ENCODE measurements around the gene DHX35.

Gene DHX35

DNA sequence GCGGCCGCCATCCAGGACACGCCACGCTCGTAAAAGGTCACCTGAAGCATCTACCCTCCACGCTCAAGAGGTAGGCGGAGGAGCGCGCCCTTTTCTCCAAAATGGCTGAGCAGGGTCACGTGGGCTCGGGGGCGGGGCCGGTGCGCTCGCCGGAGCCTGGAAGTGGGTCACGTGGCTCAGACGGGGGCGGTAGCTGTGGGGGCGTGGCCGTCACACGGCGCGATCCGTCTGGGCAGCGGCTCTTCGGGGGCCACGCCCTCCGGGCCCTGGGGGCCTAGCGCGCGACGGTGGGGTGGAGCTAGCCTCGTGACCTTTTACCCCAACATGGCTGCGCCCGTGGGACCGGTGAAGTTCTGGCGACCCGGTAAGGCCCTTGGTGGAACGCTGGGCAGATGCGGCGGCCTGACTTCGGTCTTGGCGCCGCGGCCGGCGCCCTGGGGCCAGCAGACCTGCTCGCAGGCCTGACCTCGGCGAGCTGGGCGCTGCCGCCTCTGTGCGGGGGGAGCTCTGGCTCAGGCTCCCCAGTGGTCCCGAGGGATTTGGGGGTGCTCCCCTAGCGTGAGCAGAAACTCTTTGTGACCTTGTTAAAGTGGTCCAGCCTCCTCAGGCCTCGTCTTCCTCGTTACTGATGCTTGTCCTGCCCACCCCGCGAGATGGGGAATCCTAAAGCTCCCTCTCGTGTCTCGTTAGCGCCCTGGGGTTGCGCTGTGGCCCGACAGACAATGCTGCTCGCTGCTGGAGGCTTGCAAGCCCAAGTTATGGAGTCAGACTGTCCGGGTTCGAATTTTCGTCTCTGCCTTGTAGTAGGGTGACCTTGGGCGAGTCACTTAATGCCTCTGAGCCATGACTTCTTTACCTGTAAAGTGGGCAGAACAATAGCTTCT lies at the start of gene DHX35:
DHX35 (plus strand) TSS at position 301 of the 884 bp plus-strand sequence; CDS start at position 325, 24 bp downstream.
- peak; percentile 98 to 99 for DNase-seq

DNA sequence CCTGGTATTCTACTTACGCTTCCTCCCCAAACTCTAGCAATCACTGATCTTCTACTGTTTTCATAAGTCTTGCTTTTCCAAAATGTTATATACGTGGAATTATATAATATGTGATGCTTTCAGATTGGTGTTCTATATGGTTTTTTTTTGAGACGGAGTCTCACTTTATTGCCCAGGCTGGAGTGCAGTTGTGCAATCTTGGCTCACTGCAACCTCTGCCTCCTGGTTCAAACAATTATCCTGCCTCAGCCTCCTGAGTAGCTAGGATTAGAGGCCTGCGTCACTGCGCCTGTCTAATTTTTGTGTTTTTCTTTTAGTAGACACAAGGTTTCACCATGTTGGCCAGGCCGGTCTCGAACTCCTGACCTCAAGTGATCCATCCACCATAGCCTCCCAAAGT lies 46.8 kb upstream of the DHX35 start:
- DNase-seq, result no peak

GRCh38 chr20:38917657-38918056 lies 44.5 kb upstream of the DHX35 start:
- DNase-seq, result no peak

DNA sequence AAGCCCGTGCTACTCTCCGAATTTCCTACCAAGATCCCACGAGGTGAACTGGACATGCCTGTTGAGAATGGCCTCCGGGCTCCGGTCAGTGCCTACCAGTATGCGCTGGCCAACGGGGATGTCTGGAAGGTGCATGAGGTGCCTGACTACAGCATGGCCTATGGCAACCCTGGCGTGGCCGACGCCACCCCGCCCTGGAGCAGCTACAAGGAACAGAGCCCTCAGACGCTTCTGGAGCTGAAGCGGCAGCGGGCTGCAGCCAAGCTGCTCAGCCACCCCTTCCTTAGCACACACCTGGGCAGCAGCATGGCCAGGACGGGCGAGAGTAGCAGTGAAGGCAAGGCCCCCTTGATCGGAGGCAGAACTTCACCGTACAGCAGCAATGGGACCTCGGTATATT lies 44.0 kb upstream of the DHX35 start:
- no peak for DNase-seq

GRCh38 chr20:38919683-38920082 lies 42.5 kb upstream of the DHX35 start:
- DNase-seq, result no peak

- no peak for DNase-seq
Measured at GRCh38 chr20:38920411-38920810, 41.7 kb upstream of the DHX35 start.

DNA sequence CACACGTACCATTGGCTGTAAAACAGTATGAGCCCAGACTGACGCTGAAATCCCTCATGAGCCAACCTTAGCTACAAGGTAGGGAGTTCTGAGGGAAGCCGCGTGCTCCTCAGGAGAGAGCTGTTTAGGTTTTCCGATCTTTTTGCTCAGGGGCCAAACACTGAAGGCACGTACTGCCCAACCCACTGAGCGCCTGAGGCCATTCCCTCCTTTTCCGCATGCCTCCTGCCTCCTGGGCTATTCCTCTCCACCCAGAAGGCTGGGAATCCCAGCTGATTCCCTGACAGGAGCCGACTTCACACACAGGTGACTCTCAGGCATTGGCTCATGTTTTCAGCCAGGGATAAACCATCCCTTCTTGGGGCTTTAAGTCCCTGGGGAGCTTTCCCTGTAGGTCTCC lies 41.3 kb upstream of the DHX35 start:
- no peak for DNase-seq

- no peak for DNase-seq
Measured at GRCh38 chr20:38924718-38925117, 37.4 kb upstream of the DHX35 start.

DNA sequence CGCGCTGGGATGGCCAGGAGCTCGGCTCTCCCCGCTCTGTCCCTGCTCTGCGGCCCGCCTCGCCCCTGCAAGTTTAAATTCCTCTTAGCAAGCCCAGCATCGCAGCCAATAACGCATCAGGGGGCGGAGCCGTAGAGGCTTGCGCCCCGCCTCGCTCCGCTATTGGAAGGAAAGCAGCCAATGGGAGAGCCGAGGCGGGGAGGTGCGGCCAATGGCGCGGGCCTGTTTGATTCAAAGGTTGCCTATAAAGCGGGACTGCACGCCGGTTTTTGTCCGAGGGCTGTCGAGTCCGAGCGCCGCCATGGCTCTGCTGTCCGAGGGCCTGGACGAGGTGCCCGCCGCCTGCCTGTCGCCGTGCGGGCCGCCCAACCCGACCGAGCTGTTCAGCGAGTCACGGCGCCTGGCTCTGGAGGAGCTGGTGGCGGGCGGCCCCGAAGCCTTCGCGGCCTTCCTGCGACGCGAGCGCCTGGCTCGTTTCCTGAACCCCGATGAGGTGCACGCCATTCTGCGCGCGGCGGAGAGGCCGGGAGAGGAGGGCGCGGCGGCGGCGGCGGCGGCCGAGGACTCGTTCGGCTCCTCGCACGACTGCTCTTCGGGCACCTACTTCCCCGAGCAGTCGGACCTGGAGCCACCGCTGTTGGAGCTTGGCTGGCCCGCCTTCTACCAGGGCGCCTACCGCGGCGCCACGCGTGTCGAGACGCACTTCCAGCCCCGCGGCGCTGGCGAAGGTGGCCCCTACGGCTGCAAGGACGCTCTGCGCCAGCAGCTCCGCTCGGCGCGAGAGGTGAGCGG lies 35.8 kb upstream of the DHX35 start, which contains the start of gene FAM83D:
FAM83D (plus strand) TSS at position 276 of the 792 bp plus-strand sequence; CDS start at position 302, 26 bp downstream.
- peak; percentile 97 for DNase-seq

- DNase-seq, result no peak
Measured at GRCh38 chr20:38926934-38927616, 35.1 kb upstream of the DHX35 start.

DNA sequence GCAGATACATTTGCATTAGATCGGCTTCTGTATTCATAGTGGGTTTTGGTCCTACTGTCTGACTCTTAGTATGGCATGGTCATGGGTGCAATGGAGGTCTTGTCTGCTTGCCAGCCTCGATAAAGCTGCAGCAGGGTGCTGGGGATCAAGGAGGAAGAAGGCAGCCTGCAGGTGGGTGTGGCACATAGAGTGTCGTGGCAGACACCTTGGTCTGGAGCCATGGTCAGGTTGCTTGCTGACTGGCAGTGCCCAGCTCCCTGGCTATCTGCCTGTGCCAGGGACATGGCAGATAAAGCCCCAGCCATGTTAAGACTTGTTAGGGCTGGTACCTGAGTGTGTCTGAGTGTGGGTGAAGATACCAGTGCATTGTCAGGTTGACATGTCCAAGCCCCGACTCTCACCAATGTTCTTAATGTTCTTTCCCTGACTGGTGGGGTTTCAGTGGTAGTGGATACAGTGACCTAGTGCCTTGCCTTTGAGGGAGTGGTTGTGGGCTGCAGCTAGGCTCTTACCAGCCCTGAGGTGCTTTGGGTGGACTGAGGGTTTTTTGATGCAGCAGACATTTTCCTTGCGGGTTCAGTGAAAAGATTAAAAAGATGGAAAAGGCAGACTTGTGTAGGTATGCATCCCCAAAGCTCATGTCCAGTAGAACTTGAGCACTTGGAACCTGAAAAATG lies 34.1 kb upstream of the DHX35 start:
- no peak for DNase-seq

DNA sequence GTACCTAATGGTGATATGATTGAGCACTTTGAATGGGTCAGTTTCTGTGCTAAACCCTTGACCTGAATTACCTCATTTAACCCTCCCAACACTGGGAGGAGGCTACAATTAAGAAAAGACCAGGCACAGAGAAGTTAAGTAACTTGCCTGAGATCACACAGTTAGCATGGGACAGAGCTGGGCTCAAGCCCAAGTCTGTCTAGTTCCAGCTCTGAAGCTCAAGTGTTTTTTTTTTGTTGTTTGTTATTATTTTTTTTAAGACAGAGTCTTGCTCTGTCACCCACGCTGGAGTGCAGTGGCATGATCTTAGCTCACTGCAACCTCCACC lies 31.9 kb upstream of the DHX35 start:
- no peak for DNase-seq

GRCh38 chr20:38931984-38932383 lies 30.2 kb upstream of the DHX35 start:
- no peak for DNase-seq

DNA sequence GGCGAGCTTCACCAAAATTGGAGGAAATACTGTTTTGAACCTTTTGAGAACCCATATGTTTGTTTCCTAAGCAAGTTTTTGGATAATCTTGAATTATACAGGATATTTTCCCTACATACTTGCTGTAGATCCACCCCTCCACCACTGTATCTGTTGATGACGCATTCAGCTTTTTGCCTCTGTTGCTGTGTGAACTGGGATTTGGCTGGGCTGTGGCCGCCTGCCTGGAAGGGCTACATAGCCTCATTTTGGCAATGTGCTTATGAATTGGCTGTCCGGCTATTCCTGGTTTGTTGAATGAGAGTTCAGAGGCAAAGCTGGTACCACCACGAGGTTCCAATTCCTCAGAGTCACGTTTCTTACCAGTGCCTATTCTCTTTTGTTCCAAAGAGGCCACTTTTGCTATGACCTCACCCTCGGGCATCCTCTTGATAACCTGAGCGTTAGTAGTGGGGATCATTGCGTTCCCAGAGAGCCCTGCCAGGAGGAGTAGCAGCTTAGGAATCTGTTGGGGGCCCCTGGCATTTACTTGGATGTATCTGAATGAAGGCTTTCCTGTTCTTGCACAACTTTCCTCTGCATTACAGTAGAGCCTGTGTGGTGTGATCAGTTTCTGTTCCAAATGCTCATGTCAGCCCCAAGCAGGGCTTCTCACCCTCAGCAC lies 29.6 kb upstream of the DHX35 start:
- DNase-seq, result no peak

- DNase-seq, result no peak
Measured at GRCh38 chr20:38934530-38934929, 27.6 kb upstream of the DHX35 start.

DNA sequence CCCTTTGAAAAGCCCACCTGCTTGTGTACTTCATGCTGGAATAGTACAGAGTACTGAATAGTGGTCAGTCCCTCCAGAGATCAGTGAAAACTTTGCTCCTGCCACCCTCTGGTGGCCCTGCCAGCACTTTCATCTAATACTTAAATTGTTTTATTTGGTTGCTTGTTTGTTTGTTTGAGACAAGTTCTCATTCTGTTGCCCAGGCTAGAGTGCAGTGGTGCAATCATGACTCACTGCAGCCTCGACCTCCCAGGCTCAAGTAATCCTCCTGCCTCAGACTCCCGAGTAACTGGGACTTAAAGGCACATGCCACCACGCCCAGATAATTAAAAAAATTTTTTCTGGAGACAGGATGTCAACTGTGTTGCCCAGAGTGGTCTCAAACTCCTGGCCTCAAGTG lies 26.9 kb upstream of the DHX35 start:
- DNase-seq, result no peak

- DNase-seq, result no peak
Measured at GRCh38 chr20:38935967-38936407, 26.2 kb upstream of the DHX35 start.

DNA sequence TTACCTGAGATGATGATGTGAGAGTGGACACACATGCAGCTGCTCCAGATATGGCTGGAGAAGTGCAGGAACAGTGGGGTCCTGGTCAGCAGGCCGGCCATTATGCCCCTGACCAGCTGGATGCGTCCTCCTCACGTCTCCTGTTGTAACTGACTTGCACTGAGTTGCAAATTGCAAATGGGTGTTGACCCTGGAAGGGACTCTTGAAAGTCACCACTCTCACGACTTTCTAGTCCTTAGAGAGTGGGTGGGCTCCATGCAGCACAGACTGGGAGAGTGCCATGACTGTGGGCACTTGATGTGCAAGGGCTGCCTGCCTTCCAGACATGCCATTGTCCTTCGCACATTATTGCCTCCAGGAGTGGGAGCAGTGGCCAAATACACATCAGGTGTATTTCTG lies 25.1 kb upstream of the DHX35 start:
- no peak for DNase-seq

GRCh38 chr20:38937978-38938473 lies 24.1 kb upstream of the DHX35 start:
- DNase-seq, result no peak

GRCh38 chr20:38939686-38940085 lies 22.5 kb upstream of the DHX35 start:
- no peak for DNase-seq

DNA sequence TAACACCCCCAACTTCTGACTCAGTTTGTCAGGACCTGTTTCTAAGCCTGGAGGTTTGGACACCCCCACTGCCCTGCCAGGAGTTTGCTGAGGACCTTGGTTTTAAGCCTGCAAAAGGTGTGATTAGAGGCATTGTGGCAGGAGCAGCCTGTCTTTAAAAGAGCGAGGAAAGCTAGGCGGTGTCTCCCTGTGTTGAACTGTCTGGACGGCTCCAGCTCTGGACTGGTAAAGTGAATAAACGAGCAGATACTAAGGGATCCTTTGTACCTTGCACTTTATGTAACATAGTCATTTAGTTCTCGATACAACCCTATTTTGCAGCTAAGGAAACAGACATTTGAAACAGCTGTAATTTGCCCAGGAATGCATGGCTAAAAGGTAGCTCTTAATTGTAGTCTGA lies 21.5 kb upstream of the DHX35 start:
- no peak for DNase-seq
